Measurements from ENCODE around the gene PCNP.
A peak's percentile ranks its signal among the peaks of the same experiment; 100 is the strongest.

Gene PCNP

GRCh38 chr3:101571028-101571895 lies 2.7 kb upstream of the PCNP start:
- no peak for DNase-seq (ENCODE audit: low read depth)
- H3K4me3 ChIP-seq (ENCODE audit: low read depth, low read length), result no peak overlapping the region
- no peak for TF ChIP-seq CTCF (IDR thresholded peaks at IDR 0.05; ENCODE audit: insufficient read depth, low read depth, low read length, missing control alignments)

- DNase-seq (ENCODE audit: low read depth), result peak; percentile 71
- no peak for TF ChIP-seq CTCF (IDR thresholded peaks at IDR 0.05; ENCODE audit: insufficient read depth, low read depth, low read length, missing control alignments)
- peak overlapping the region; percentile 72 for H3K4me3 ChIP-seq (ENCODE audit: low read depth, low read length)
Observed at GRCh38 chr3:101574388-101575112, 570 bp downstream of the PCNP start.

- DNase-seq (ENCODE audit: low read depth), result no peak
- no peak for TF ChIP-seq CTCF (IDR thresholded peaks at IDR 0.05; ENCODE audit: insufficient read depth, low read depth, low read length, missing control alignments)
Observed at GRCh38 chr3:101577286-101577685, 3.3 kb downstream of the PCNP start.

GRCh38 chr3:101588616-101589015 lies 14.6 kb downstream of the PCNP start:
- DNase-seq (ENCODE audit: low read depth), result no peak
- H3K4me3 ChIP-seq (ENCODE audit: low read depth, low read length), result no peak overlapping the region
- no peak for TF ChIP-seq CTCF (IDR thresholded peaks at IDR 0.05; ENCODE audit: insufficient read depth, low read depth, low read length, missing control alignments)

More at GRCh38 chr3:101577286-101577685, 3.3 kb downstream of the PCNP start:
- no peak overlapping the region for H3K4me3 ChIP-seq (ENCODE audit: low read depth, low read length)

- DNase-seq (ENCODE audit: low read depth), result no peak
- no peak for TF ChIP-seq CTCF (IDR thresholded peaks at IDR 0.05; ENCODE audit: insufficient read depth, low read depth, low read length, missing control alignments)
- H3K4me3 ChIP-seq (ENCODE audit: low read depth, low read length), result no peak overlapping the region
Observed at GRCh38 chr3:101591071-101591470, 17.1 kb downstream of the PCNP start.

GRCh38 chr3:101602731-101603130 lies 28.8 kb downstream of the PCNP start:
- DNase-seq (ENCODE audit: low read depth), result no peak
- H3K4me3 ChIP-seq (ENCODE audit: low read depth, low read length), result no peak overlapping the region
- TF ChIP-seq CTCF (IDR thresholded peaks at IDR 0.05; ENCODE audit: insufficient read depth, low read depth, low read length, missing control alignments), result no peak
